Epithelial cell of proximal tubule (primary cell): ENCODE results near the gene ZNF615. TPM values are rescaled to one million over a fixed set of nuclear protein-coding genes. Genes with fewer than 3 reads are reported as not detected.

Source experiments
- DNase-seq: peaks from one replicate; pipeline ENCODE4 v3.0.0-alpha.2; 2011; ENCODE audit warnings: low read depth
- H3K4me3 ChIP-seq: 2 replicates; pipeline ENCODE4 v1.5.1; 2011; ENCODE audit warnings: low read depth, mild to moderate bottlenecking, low read length
- CTCF ChIP-seq: conservative IDR thresholded peaks from 2 replicates; pipeline ENCODE4 v1.5.1; 2012; ENCODE audit warnings: low read depth, mild to moderate bottlenecking, low read length
- total RNA-seq: library from RNA; depleted of rRNA; stranded (reverse); fragments of >200 nt; gene quantifications from 2 replicates; pipeline ENCODE4 v1.2.3, GENCODE V29; 2015

ZNF615 gene
- total RNA-seq, 1 donor from 2014 or later: 2.7 TPM

GRCh38 chr19:51948975-51949374 lies 59.0 kb downstream of the ZNF615 start:
- DNase-seq: no peak
- no peak overlapping the region for H3K4me3 ChIP-seq

GRCh38 chr19:51946602-51947001 lies 61.4 kb downstream of the ZNF615 start:
- no peak for DNase-seq
- H3K4me3 ChIP-seq: no peak overlapping the region
- no peak for TF ChIP-seq CTCF

More at GRCh38 chr19:51948975-51949374, 59.0 kb downstream of the ZNF615 start:
- no peak for TF ChIP-seq CTCF

- no peak overlapping the region for H3K4me3 ChIP-seq
- TF ChIP-seq CTCF: no peak
- DNase-seq: no peak
These were observed 63.0 kb downstream of the ZNF615 start for GRCh38 chr19:51944798-51945552.

Other genes with a start within 250 kb of the ZNF615 start
- gene FPR2, start 247.0 kb downstream of the ZNF615 start, total RNA-seq: not detected in 2 replicates
- not detected in 2 replicates for gene FPR3, start 213.1 kb downstream of the ZNF615 start, total RNA-seq
- 2.2 TPM in 2 replicates for gene ZNF577, start 120.3 kb downstream of the ZNF615 start, total RNA-seq
- 5.4 and 15.6 TPM in 2 replicates for gene ZNF649, start 103.2 kb downstream of the ZNF615 start, total RNA-seq
- gene ZNF613, start 80.7 kb downstream of the ZNF615 start, total RNA-seq: 5.5 and 8.3 TPM in 2 replicates
- 2.7 and 4.3 TPM in 2 replicates for gene ZNF350, start 21.4 kb downstream of the ZNF615 start, total RNA-seq
- 2.5 and 5.3 TPM in 2 replicates for gene ZNF614, start 20.2 kb upstream of the ZNF615 start, total RNA-seq
- gene ZNF432, start 40.6 kb upstream of the ZNF615 start, total RNA-seq: 1.6 and 2.8 TPM in 2 replicates
- gene ZNF841, start 87.6 kb upstream of the ZNF615 start, total RNA-seq: 3.3 and 5.0 TPM in 2 replicates
- 3.5 and 3.6 TPM in 2 replicates for gene ZNF616, start 131.7 kb upstream of the ZNF615 start, total RNA-seq
- 3.0 and 6.8 TPM in 2 replicates for gene ZNF836, start 163.4 kb upstream of the ZNF615 start, total RNA-seq
- 329 and 367 TPM in 2 replicates for gene PPP2R1A, start 181.8 kb upstream of the ZNF615 start, total RNA-seq